HL-60/S4 treated with phorbol 12-myristate 13-acetate at 8.2 ng/mL for 4 days and 3 days (cell line): ENCODE measurements around the gene DDX25.

ENCODE experiments used
- in situ Hi-C: fragments of 300-500 bp; cut with MboI; formaldehyde crosslinking; loops from 2 replicates; pipeline ENCODE4 v1.15.0; 2022; ENCODE audit warnings: low sequenced_read_pairs

The DDX25 gene

DNA sequence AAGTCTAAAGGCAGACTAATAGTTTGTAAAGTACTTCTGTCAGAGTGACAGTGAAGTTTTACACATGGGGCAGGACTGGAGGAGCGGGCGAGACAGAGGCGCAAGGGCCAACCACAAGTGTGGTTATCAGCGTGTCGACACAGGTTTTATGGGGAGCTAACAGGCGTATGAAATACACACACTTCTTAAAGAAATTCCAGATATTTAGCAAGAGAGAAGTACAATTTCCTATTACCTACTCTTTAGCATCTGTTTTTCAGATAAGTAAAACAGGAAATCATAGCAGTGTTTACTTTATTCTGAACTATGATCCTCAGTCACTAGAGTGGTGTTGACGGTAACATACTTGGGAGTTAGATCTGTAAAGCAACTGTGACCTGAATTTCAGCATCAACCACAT lies 64.0 kb downstream of the DDX25 start:
- in situ Hi-C loops = no loop called here

DNA sequence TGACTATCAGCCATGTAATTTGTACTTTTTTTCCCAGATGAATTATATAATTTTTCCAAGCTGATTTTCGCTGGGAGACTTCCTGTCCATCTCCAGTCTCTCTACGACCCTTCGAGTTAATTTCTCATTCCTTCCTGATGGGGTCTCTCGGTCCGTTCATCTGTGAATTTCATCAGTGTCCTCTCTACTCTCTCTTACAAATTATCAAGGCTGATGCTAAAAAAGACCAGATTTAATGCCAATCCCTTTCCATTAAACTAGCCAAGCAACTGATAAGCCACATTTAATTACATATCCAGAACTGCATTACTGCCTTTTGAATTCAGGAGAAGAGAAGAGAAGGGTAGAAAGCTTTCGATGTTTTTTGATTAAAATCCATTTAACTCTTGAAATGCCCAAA lies 67.3 kb downstream of the DDX25 start:
- in situ Hi-C loops = no loop called here

DNA sequence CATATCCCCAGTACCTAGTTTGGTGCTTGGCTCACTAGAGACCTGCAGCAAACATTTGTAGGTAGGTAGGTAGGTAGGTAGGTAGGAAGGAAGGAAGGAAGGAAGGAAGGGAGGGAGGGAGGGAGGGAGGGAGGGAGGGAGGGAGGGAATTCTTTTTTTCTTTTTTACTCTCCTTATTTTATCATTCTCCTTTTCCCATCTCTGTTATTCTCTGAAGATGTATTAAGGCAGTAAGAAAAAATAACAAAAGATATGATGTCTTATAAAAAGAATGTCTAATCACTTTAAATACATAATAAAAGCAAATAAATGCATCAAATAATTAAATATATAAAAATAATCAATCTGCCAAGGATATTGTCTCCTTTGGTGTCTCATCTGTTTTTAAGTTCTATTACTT lies 70.0 kb downstream of the DDX25 start:
- in situ Hi-C loops = no loop called here

DNA sequence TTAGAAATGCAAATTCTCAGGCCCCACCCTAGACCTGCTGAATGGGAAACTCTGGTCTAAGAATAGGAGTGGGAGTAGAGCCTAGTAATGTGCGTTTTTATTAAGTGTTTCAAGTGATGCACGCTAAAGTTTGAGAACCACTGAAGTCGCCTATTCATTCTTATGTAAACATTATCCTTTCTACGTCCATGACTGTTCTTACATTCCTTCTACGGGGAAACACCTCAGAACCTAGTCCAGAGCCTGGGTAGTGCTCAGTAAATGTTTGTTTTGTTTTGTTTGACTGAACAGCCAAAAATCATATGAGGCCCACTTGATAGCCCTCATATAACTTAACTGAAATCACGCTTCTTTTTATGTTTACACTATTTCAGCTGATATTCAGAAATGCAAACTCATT lies 71.3 kb downstream of the DDX25 start:
- in situ Hi-C loops = no loop called here

DNA sequence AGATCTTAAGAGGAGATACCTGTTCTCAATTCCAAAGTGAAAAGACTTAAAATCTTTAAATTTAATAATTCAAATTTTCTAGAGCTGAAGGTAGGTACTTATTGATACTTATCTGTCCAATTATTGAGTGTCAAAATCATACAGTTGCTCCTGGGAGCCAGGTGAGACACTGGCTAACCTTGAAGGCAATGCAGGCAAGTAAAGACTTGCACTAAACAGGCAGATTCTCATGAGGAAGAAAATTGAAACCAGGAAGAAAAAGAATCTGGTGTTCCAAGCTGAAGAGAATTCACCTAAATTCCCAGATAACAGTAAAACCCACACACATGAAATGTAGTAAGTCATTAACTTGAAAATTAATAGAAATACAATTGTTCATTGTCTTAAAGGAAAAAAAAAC lies 71.8 kb downstream of the DDX25 start:
- in situ Hi-C loops = no loop called here

DNA sequence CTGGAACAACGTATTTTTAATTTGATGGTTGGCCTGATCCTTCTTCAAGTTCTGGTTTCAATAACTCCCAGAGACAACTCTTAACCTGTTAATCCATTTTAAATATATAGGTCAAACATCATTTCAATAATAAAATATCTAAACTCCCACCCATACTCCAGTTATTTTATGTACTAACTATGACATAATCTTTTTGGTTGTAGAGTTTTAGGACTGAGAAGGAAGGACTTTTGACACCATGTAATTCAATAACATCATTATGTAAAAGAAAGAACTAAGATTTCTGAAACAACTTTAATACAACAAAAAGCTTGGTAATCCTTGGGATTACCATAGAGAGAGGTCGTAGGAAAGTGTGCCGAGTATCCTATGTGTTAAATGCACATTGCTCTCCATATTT lies 73.0 kb downstream of the DDX25 start:
- in situ Hi-C loops = no loop called here

DNA sequence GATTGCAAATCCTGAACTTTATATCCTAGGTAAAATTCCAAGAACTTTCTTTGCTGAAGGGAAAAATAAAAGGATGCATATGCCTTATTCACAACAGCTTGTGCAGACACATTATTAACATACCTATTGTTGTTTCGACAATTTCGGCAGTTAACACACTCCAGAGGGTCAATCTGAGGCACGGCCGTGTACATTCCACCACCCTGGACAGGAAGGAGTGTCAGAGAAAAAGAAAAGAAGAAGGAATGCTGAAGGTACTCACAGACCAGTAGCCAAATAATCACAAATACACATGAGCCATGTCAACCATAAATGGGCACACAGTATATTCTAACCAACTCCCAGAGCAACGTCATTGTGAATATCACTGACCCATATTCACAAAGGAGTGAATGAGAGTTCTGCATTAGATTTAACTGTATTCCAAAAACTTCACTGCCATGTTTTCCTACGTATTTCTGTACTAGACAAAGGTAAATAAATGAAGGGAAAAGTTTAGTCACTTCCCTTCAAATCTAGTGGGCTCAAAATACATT lies 73.9 kb downstream of the DDX25 start:
- in situ Hi-C loops = no loop called here
